ENCODE data around the gene ZBTB5. TPM values are rescaled to one million over a fixed set of nuclear protein-coding genes. Genes with fewer than 3 reads are reported as not detected.
"Not testable (repeated sequence)": the region's sequence is repeated elsewhere in the genome, so short reads cannot be mapped to it uniquely, and the experiment has no call there.

The ZBTB5 gene
- polyA plus RNA-seq, 1 donor from 2014 or later: 1.1 TPM

- peaks cover 0 to 2% (median 0%) of the 10 kb centered on the region in 3 donors for H3K4me1 Mint-ChIP-seq
- H3K4me3 Mint-ChIP-seq: no peak overlapping the region
- H3K36me3 Mint-ChIP-seq: peaks cover 7% of the 10 kb centered on the region
- peak overlapping the region in 1 of 3 donors; percentile 62 for H3K27ac Mint-ChIP-seq
- H3K9me3 Mint-ChIP-seq: no peaks in the 10 kb centered on the region
- no peaks in the 10 kb centered on the region for H3K27me3 Mint-ChIP-seq
Measured at GRCh38 chr9:37498457-37498856, 33.2 kb upstream of the ZBTB5 start.

DNA sequence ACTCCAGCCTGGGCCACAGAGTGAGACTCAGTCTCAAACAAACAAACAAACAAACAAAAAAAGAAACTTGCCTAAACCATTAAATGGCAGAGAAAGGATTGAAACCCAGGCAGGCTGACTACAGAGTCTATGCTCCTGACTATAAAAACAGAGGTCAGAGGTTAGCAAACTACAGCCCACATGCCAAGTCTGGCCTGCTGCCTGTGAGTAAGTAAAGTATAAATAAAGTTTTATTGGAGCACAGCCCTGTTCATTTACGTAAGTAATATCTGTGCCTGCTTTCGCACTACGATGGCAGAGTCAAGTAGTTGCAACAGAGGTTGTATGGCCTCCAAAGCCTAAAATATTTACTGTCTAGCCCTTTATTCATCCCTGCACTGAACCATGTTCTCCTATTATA, 32.1 kb upstream of the ZBTB5 start:
- H3K36me3 Mint-ChIP-seq: peaks cover 8% of the 10 kb centered on the region
- no peak overlapping the region for H3K4me3 Mint-ChIP-seq
- peaks cover 0 to 2% (median 0%) of the 10 kb centered on the region in 3 donors for H3K4me1 Mint-ChIP-seq
- no peaks in the 10 kb centered on the region for H3K9me3 Mint-ChIP-seq
- H3K27me3 Mint-ChIP-seq: no peaks in the 10 kb centered on the region
- H3K27ac Mint-ChIP-seq: no peak overlapping the region

DNA sequence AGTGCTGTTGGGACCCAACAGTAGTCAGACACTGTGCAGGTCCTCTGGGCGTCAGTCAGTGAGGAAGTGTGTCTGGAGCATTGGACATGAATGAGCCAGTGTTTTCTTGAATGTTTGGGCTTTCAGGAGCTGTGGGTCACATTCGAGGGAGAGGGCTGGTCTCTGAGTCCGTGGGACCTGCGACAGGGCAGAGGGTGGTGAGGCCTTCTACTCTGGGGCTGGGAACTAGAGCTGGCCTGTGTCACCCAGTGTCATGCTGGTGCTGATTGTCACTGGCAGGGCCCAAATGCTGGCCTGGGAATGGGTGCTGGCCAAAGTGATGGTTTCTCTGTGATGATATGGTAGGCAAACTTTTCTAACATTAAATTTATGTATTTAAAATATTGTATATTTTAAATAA, 30.8 kb upstream of the ZBTB5 start:
- H3K4me3 Mint-ChIP-seq: no peak overlapping the region
- H3K27ac Mint-ChIP-seq: no peak overlapping the region
- peaks cover 8% of the 10 kb centered on the region for H3K36me3 Mint-ChIP-seq
- H3K4me1 Mint-ChIP-seq: peaks cover 0 to 2% (median 0%) of the 10 kb centered on the region in 3 donors
- no peaks in the 10 kb centered on the region for H3K27me3 Mint-ChIP-seq
- no peaks in the 10 kb centered on the region for H3K9me3 Mint-ChIP-seq

DNA sequence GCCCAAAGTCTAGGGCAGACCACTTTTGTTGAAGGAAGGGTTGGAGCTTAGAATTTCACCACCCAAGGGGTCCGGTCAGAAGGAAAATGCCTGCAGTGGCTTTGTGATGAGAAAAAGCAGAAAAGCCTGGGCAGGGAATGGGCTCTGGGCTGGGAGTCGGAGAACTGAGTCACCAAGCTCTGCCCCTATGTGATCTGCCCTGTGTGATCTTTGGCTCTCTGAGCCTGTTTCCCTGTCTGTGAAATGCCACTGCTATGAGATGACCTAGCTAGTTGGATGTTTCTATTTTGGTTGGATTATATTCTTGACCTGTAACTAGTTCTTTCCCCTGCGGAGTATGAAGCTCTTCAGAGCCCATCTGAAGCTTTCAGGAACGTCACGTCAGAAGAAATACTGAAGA, 30.3 kb upstream of the ZBTB5 start:
- peaks cover 8% of the 10 kb centered on the region for H3K36me3 Mint-ChIP-seq
- H3K4me3 Mint-ChIP-seq: no peak overlapping the region

GRCh38 chr9:37491939-37492338, 26.7 kb upstream of the ZBTB5 start:
- Mint-ChIP-seq H3K4me3 (no peak overlapping the region), H3K27ac (no peak overlapping the region), H3K9me3 (no peaks in the 10 kb centered on the region), H3K36me3 (peaks cover 9% of the 10 kb centered on the region), H3K27me3 (no peaks in the 10 kb centered on the region), H3K4me1 (peaks cover 9 to 20% (median 18%) of the 10 kb centered on the region in 3 donors)

More for the DNA sequence above, 30.3 kb upstream of the ZBTB5 start:
- Mint-ChIP-seq H3K4me1 (peaks cover 0 to 3% (median 2%) of the 10 kb centered on the region in 3 donors), H3K27ac (no peak overlapping the region), H3K27me3 (no peaks in the 10 kb centered on the region), H3K9me3 (no peaks in the 10 kb centered on the region)

GRCh38 chr9:37486616-37487548, 21.6 kb upstream of the ZBTB5 start:
- Mint-ChIP-seq H3K4me1 (peaks cover 24 to 25% (median 25%) of the 10 kb centered on the region in 3 donors), H3K27ac (peak overlapping the region; percentile 81 to 98 (median 89)), H3K27me3 (no peaks in the 10 kb centered on the region), H3K9me3 (no peaks in the 10 kb centered on the region), H3K36me3 (peaks cover 1% of the 10 kb centered on the region), H3K4me3 (peak overlapping the region; percentile 90 to 97 (median 94))

- no peaks in the 10 kb centered on the region for H3K9me3 Mint-ChIP-seq
- H3K27ac Mint-ChIP-seq: peak overlapping the region; percentile 81 to 98 (median 89)
- H3K36me3 Mint-ChIP-seq: peaks cover 1% of the 10 kb centered on the region
- H3K27me3 Mint-ChIP-seq: peaks cover 5% of the 10 kb centered on the region
- H3K4me3 Mint-ChIP-seq: peak overlapping the region; percentile 90 to 97 (median 94)
- peaks cover 24 to 27% (median 25%) of the 10 kb centered on the region in 3 donors for H3K4me1 Mint-ChIP-seq
Measured at GRCh38 chr9:37486256-37486615, 21.0 kb upstream of the ZBTB5 start.

- peak within 1 kb of the TSS; percentile 81 to 98 (median 91) for H3K27ac Mint-ChIP-seq
- no peaks in the 10 kb centered on the region for H3K9me3 Mint-ChIP-seq
- H3K4me3 Mint-ChIP-seq: peak within 1 kb of the TSS; percentile 90 to 97 (median 94)
- peaks cover 23 to 27% (median 24%) of the 10 kb centered on the region in 3 donors for H3K4me1 Mint-ChIP-seq
- H3K36me3 Mint-ChIP-seq: peaks cover 1% of the 10 kb centered on the region
- peaks cover 5% of the 10 kb centered on the region for H3K27me3 Mint-ChIP-seq
Measured at GRCh38 chr9:37485389-37486255, 20.4 kb upstream of the ZBTB5 start, which contains the start of gene POLR1E. TSS of gene POLR1E (plus strand) at chr9:37485948. CDS start at chr9:37486048, 100 bp downstream.

GRCh38 chr9:37480759-37481158, 15.5 kb upstream of the ZBTB5 start:
- peaks cover 5% of the 10 kb centered on the region for H3K27me3 Mint-ChIP-seq
- no peaks in the 10 kb centered on the region for H3K36me3 Mint-ChIP-seq
- H3K27ac Mint-ChIP-seq: no peak overlapping the region
- peaks cover 12 to 22% (median 19%) of the 10 kb centered on the region in 3 donors for H3K4me1 Mint-ChIP-seq
- no peak overlapping the region for H3K4me3 Mint-ChIP-seq
- H3K9me3 Mint-ChIP-seq: no peaks in the 10 kb centered on the region

DNA sequence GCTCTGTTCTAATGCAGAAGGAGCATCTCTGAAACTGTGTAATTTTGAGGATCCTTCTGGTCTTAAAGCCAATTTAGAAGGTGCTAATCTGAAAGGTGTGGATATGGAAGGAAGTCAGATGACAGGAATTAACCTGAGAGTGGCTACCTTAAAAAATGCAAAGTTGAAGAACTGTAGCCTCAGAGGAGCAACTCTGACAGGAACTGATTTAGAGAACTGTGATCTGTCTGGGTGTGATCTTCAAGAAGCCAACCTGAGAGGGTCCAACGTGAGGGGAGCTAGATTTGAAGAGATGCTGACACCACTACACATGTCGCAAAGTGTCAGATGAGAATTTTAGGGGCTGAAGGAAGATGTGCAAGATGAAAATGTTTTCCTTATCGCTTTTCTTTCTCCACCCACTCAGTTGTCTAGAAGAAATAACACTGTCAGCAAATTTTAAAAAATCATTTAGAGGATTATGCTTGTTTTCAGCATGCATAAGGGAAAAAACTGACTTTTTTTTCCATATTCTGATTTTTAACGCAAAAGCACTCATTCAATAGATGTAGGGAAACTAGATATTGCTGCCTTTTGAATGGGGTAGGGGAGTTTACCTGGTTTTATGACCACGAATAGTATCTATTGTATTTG, 12.9 kb upstream of the ZBTB5 start:
- Mint-ChIP-seq H3K27ac (peak overlapping the region in 1 of 3 donors; percentile 7), H3K4me1 (peaks cover 7 to 15% (median 14%) of the 10 kb centered on the region in 3 donors), H3K4me3 (peak overlapping the region in 3 of 4 donors; percentile 0 to 38 (median 6))
- not testable (repeated sequence) for H3K27me3 Mint-ChIP-seq, H3K36me3 Mint-ChIP-seq, H3K9me3 Mint-ChIP-seq

- H3K36me3 Mint-ChIP-seq, H3K4me3 Mint-ChIP-seq, H3K9me3 Mint-ChIP-seq, H3K27me3 Mint-ChIP-seq: not testable (repeated sequence)
- Mint-ChIP-seq H3K27ac (peak overlapping the region in 1 of 3 donors; percentile 7), H3K4me1 (peaks cover 7 to 16% (median 14%) of the 10 kb centered on the region in 3 donors)
Measured at GRCh38 chr9:37477443-37477842, 12.2 kb upstream of the ZBTB5 start.

GRCh38 chr9:37476930-37477329, 11.7 kb upstream of the ZBTB5 start:
- H3K4me3 Mint-ChIP-seq: no peak overlapping the region
- H3K4me1 Mint-ChIP-seq: peaks cover 11 to 21% (median 19%) of the 10 kb centered on the region in 3 donors
- no peaks in the 10 kb centered on the region for H3K36me3 Mint-ChIP-seq
- H3K9me3 Mint-ChIP-seq: no peaks in the 10 kb centered on the region
- H3K27me3 Mint-ChIP-seq: peaks cover 7% of the 10 kb centered on the region
- H3K27ac Mint-ChIP-seq: no peak overlapping the region

- Mint-ChIP-seq H3K9me3 (no peaks in the 10 kb centered on the region), H3K27ac (no peak overlapping the region), H3K36me3 (no peaks in the 10 kb centered on the region), H3K4me3 (no peak overlapping the region), H3K27me3 (peaks cover 2% of the 10 kb centered on the region), H3K4me1 (peaks cover 11 to 24% (median 17%) of the 10 kb centered on the region in 3 donors)
Measured at GRCh38 chr9:37474438-37474837, 9.2 kb upstream of the ZBTB5 start.

- not testable (repeated sequence) for H3K9me3 Mint-ChIP-seq, H3K36me3 Mint-ChIP-seq, H3K27me3 Mint-ChIP-seq, H3K4me3 Mint-ChIP-seq
- H3K27ac Mint-ChIP-seq: peak overlapping the region in 1 of 3 donors; percentile 39
- peaks cover 11 to 24% (median 17%) of the 10 kb centered on the region in 3 donors for H3K4me1 Mint-ChIP-seq
Measured at GRCh38 chr9:37473982-37474381, 8.7 kb upstream of the ZBTB5 start.

Measured in IgD-negative memory B cell (primary cell).